ENCODE measurements around the gene NOP9.

The NOP9 gene

GRCh38 chr14:24258119-24258518 lies 41.5 kb upstream of the NOP9 start:
- no peaks in the 10 kb centered on the region for H4K20me1 ChIP-seq (ENCODE audit: insufficient read depth, low read length)
- H3K27ac ChIP-seq (ENCODE audit: low read length): no peak overlapping the region

GRCh38 chr14:24258548-24259265 lies 40.9 kb upstream of the NOP9 start:
- no peak for DNase-seq
- H3K79me2 ChIP-seq (ENCODE audit: low read length): no peaks in the 10 kb centered on the region
- H4K20me1 ChIP-seq (ENCODE audit: insufficient read depth, low read length): no peaks in the 10 kb centered on the region
- no peaks in the 10 kb centered on the region for H3K36me3 ChIP-seq (replicated peaks; ENCODE audit: insufficient read depth, low read length)
- H3K9me2 ChIP-seq (replicated peaks; ENCODE audit: insufficient read depth, low read length): no peaks in the 10 kb centered on the region
- no peaks in the 10 kb centered on the region for H3K27me3 ChIP-seq (replicated peaks; ENCODE audit: insufficient read depth, low read length)
- H3K4me3 ChIP-seq (ENCODE audit: low read length): no peak overlapping the region
- H3K4me1 ChIP-seq (ENCODE audit: low read length): no peaks in the 10 kb centered on the region
- no peak overlapping the region for H3K9ac ChIP-seq (ENCODE audit: low read length)
- no peak for TF ChIP-seq EZH2phosphoT487 (IDR thresholded peaks at IDR 0.05; ENCODE audit: low read length)
- TF ChIP-seq CTCF (IDR thresholded peaks at IDR 0.05; ENCODE audit: low read length): no peak
- TF ChIP-seq EZH2 (optimal IDR thresholded peaks at IDR 0.05; ENCODE audit: low read depth, low read length): no peak
- no peaks in the 10 kb centered on the region for H3K9me3 ChIP-seq (replicated peaks; ENCODE audit: insufficient read depth, low read length)
- no peak overlapping the region for H2AFZ ChIP-seq (ENCODE audit: low read length)
- H3K27ac ChIP-seq (ENCODE audit: low read length): no peak overlapping the region
- H3K4me2 ChIP-seq (ENCODE audit: low read depth, low read length): no peak overlapping the region
- no peaks in the 10 kb centered on the region for H3F3A ChIP-seq (ENCODE audit: insufficient read depth, low read length)

More at GRCh38 chr14:24258119-24258518, 41.5 kb upstream of the NOP9 start:
- H3K9ac ChIP-seq (ENCODE audit: low read length): no peak overlapping the region
- H3K79me2 ChIP-seq (ENCODE audit: low read length): no peaks in the 10 kb centered on the region
- no peaks in the 10 kb centered on the region for H3K9me3 ChIP-seq (replicated peaks; ENCODE audit: insufficient read depth, low read length)
- no peak overlapping the region for H3K4me3 ChIP-seq (ENCODE audit: low read length)
- no peaks in the 10 kb centered on the region for H3K36me3 ChIP-seq (replicated peaks; ENCODE audit: insufficient read depth, low read length)
- H3K27me3 ChIP-seq (replicated peaks; ENCODE audit: insufficient read depth, low read length): no peaks in the 10 kb centered on the region
- TF ChIP-seq EZH2 (optimal IDR thresholded peaks at IDR 0.05; ENCODE audit: low read depth, low read length) (no peak), CTCF (IDR thresholded peaks at IDR 0.05; ENCODE audit: low read length) (no peak), EZH2phosphoT487 (IDR thresholded peaks at IDR 0.05; ENCODE audit: low read length) (no peak)
- no peaks in the 10 kb centered on the region for H3F3A ChIP-seq (ENCODE audit: insufficient read depth, low read length)
- H2AFZ ChIP-seq (ENCODE audit: low read length): no peak overlapping the region
- no peaks in the 10 kb centered on the region for H3K9me2 ChIP-seq (replicated peaks; ENCODE audit: insufficient read depth, low read length)
- no peak for DNase-seq
- no peaks in the 10 kb centered on the region for H3K4me1 ChIP-seq (ENCODE audit: low read length)
- H3K4me2 ChIP-seq (ENCODE audit: low read depth, low read length): no peak overlapping the region

- no peaks in the 10 kb centered on the region for H3K9me2 ChIP-seq (replicated peaks; ENCODE audit: insufficient read depth, low read length)
- no peaks in the 10 kb centered on the region for H3K36me3 ChIP-seq (replicated peaks; ENCODE audit: insufficient read depth, low read length)
- DNase-seq: no peak
- H3K9ac ChIP-seq (ENCODE audit: low read length): no peak overlapping the region
- H3K4me1 ChIP-seq (ENCODE audit: low read length): no peaks in the 10 kb centered on the region
- TF ChIP-seq EZH2phosphoT487 (IDR thresholded peaks at IDR 0.05; ENCODE audit: low read length): no peak
- no peak for TF ChIP-seq CTCF (IDR thresholded peaks at IDR 0.05; ENCODE audit: low read length)
- no peak for TF ChIP-seq EZH2 (optimal IDR thresholded peaks at IDR 0.05; ENCODE audit: low read depth, low read length)
- H3K9me3 ChIP-seq (replicated peaks; ENCODE audit: insufficient read depth, low read length): no peaks in the 10 kb centered on the region
- no peaks in the 10 kb centered on the region for H3K27me3 ChIP-seq (replicated peaks; ENCODE audit: insufficient read depth, low read length)
- H3K4me2 ChIP-seq (ENCODE audit: low read depth, low read length): no peak overlapping the region
- H3K4me3 ChIP-seq (ENCODE audit: low read length): no peak overlapping the region
- H3F3A ChIP-seq (ENCODE audit: insufficient read depth, low read length): no peaks in the 10 kb centered on the region
- no peak overlapping the region for H3K27ac ChIP-seq (ENCODE audit: low read length)
- H3K79me2 ChIP-seq (ENCODE audit: low read length): no peaks in the 10 kb centered on the region
- no peaks in the 10 kb centered on the region for H4K20me1 ChIP-seq (ENCODE audit: insufficient read depth, low read length)
- no peak overlapping the region for H2AFZ ChIP-seq (ENCODE audit: low read length)
Observed at GRCh38 chr14:24259282-24260025, 40.2 kb upstream of the NOP9 start.
